ENCODE results near the gene GALNT12. TPM values are rescaled to one million over a fixed set of nuclear protein-coding genes. Genes with fewer than 3 reads are reported as not detected.

The GALNT12 gene
- total and polyA plus RNA-seq, 4 donors = 0.16 to 1.4 (median 0.25) TPM; not detected in 1

GRCh38 chr9:98767915-98768314 lies 39.6 kb upstream of the GALNT12 start:
- no peaks in the 10 kb centered on the region for H3K9me3 ChIP-seq (ENCODE audit: control insufficient read depth in 4 of 4, low read length in 3 of 4)
- 97% methylated on average over 7 of the region's 7 CpGs for WGBS
- H3K36me3 ChIP-seq (ENCODE audit: control insufficient read depth in 4 of 4, insufficient read depth in 3 of 4, low read depth in 1 of 4, low read length in 3 of 4) = peaks cover 0 to 16% (median 1%) of the 10 kb centered on the region in 4 donors
- no peaks in the 10 kb centered on the region for H3K27me3 ChIP-seq (ENCODE audit: control insufficient read depth in 4 of 4, insufficient read depth in 4 of 4, low read length in 3 of 4)
- H3K27ac ChIP-seq (ENCODE audit: low read depth in 1 of 2, low read length in 2 of 2) = no peak overlapping the region
- TF ChIP-seq, protein P1, sequence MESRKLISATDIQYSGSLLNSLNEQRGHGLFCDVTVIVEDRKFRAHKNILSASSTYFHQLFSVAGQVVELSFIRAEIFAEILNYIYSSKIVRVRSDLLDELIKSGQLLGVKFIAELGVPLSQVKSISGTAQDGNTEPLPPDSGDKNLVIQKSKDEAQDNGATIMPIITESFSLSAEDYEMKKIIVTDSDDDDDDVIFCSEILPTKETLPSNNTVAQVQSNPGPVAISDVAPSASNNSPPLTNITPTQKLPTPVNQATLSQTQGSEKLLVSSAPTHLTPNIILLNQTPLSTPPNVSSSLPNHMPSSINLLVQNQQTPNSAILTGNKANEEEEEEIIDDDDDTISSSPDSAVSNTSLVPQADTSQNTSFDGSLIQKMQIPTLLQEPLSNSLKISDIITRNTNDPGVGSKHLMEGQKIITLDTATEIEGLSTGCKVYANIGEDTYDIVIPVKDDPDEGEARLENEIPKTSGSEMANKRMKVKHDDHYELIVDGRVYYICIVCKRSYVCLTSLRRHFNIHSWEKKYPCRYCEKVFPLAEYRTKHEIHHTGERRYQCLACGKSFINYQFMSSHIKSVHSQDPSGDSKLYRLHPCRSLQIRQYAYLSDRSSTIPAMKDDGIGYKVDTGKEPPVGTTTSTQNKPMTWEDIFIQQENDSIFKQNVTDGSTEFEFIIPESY (IDR thresholded peaks at IDR 0.05) = no peak
- TF ChIP-seq HNF4A (conservative IDR thresholded peaks at IDR 0.05) (no peak), GABPA (IDR thresholded peaks at IDR 0.05 in 1 of 2, conservative IDR thresholded peaks at IDR 0.05 in 1 of 2) (no peak), HNF4G (IDR thresholded peaks at IDR 0.05) (no peak), RAD21 (IDR thresholded peaks at IDR 0.05) (no peak), SP1 (IDR thresholded peaks at IDR 0.05) (no peak), CTCF (IDR thresholded peaks at IDR 0.05; ENCODE audit: low read depth, low read length, missing input control) (no peak), TAF1 (conservative IDR thresholded peaks at IDR 0.05) (no peak), RXRA (IDR thresholded peaks at IDR 0.05) (no peak), YY1 (IDR thresholded peaks at IDR 0.05) (no peak), EGR1 (IDR thresholded peaks at IDR 0.05; ENCODE audit: low read depth in 2 of 2) (no peak), FOXA2 (IDR thresholded peaks at IDR 0.05) (no peak), FOXA1 (IDR thresholded peaks at IDR 0.05) (no peak), JUND (IDR thresholded peaks at IDR 0.05) (no peak), NR2F2 (IDR thresholded peaks at IDR 0.05) (no peak), ATF3 (IDR thresholded peaks at IDR 0.05) (no peak)
- TF ChIP-seq, protein P2, sequence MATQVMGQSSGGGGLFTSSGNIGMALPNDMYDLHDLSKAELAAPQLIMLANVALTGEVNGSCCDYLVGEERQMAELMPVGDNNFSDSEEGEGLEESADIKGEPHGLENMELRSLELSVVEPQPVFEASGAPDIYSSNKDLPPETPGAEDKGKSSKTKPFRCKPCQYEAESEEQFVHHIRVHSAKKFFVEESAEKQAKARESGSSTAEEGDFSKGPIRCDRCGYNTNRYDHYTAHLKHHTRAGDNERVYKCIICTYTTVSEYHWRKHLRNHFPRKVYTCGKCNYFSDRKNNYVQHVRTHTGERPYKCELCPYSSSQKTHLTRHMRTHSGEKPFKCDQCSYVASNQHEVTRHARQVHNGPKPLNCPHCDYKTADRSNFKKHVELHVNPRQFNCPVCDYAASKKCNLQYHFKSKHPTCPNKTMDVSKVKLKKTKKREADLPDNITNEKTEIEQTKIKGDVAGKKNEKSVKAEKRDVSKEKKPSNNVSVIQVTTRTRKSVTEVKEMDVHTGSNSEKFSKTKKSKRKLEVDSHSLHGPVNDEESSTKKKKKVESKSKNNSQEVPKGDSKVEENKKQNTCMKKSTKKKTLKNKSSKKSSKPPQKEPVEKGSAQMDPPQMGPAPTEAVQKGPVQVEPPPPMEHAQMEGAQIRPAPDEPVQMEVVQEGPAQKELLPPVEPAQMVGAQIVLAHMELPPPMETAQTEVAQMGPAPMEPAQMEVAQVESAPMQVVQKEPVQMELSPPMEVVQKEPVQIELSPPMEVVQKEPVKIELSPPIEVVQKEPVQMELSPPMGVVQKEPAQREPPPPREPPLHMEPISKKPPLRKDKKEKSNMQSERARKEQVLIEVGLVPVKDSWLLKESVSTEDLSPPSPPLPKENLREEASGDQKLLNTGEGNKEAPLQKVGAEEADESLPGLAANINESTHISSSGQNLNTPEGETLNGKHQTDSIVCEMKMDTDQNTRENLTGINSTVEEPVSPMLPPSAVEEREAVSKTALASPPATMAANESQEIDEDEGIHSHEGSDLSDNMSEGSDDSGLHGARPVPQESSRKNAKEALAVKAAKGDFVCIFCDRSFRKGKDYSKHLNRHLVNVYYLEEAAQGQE (IDR thresholded peaks at IDR 0.05) = no peak
- TF ChIP-seq, protein P3, sequence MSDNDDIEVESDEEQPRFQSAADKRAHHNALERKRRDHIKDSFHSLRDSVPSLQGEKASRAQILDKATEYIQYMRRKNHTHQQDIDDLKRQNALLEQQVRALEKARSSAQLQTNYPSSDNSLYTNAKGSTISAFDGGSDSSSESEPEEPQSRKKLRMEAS (IDR thresholded peaks at IDR 0.05) = no peak
- H3K9ac ChIP-seq (ENCODE audit: low read depth in 1 of 2, low read length in 2 of 2) = no peak overlapping the region
- H3K4me1 ChIP-seq (ENCODE audit: control insufficient read depth in 4 of 4, insufficient read depth in 4 of 4, low read length in 3 of 4) = no peaks in the 10 kb centered on the region
- DNase-seq (ENCODE audit: low spot score) = no peak
- no peak overlapping the region for H3K4me3 ChIP-seq (ENCODE audit: low read depth in 1 of 3, low read length in 3 of 3)
